Measurements from ENCODE around the gene VWDE. TPM values are rescaled to one million over a fixed set of nuclear protein-coding genes. Genes with fewer than 3 reads are reported as not detected.

The VWDE gene
- total RNA-seq, 1 experiment from 2014 or later = 13.7 TPM

GRCh38 chr7:12351843-12352242 is 51.8 kb downstream of the VWDE start (continued):
- TF ChIP-seq, protein P1, sequence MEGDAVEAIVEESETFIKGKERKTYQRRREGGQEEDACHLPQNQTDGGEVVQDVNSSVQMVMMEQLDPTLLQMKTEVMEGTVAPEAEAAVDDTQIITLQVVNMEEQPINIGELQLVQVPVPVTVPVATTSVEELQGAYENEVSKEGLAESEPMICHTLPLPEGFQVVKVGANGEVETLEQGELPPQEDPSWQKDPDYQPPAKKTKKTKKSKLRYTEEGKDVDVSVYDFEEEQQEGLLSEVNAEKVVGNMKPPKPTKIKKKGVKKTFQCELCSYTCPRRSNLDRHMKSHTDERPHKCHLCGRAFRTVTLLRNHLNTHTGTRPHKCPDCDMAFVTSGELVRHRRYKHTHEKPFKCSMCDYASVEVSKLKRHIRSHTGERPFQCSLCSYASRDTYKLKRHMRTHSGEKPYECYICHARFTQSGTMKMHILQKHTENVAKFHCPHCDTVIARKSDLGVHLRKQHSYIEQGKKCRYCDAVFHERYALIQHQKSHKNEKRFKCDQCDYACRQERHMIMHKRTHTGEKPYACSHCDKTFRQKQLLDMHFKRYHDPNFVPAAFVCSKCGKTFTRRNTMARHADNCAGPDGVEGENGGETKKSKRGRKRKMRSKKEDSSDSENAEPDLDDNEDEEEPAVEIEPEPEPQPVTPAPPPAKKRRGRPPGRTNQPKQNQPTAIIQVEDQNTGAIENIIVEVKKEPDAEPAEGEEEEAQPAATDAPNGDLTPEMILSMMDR (IDR thresholded peaks at IDR 0.05 in 2 of 3, conservative IDR thresholded peaks at IDR 0.05 in 1 of 3; ENCODE audit: borderline replicate concordance in 1 of 3, insufficient read depth in 1 of 3, low read depth in 2 of 3, low read length in 2 of 3) = no peak
- no peak for TF ChIP-seq YY1 (IDR thresholded peaks at IDR 0.05; ENCODE audit: extremely low read depth, insufficient replicate concordance, low read depth, low read length)
- no peak for TF ChIP-seq RAD21 (IDR thresholded peaks at IDR 0.05; ENCODE audit: low read depth)

DNA sequence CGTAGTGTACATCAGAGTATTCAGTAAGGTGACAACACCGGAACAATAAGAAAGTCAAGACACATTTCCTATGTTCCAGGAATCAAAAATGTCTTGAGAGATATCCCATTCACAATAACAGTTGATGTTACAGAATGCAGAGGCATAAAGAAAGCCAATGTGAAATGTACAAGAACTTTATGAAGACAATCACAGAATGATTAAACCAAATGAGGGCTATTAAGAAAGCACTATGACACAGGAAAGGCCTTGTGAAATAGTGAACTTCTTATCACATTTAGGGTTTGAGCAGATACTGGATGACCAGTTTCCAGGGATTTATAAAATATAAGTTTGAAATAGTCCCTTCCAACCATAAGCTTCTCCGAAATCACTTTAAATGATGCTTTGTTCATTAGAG is 52.7 kb downstream of the VWDE start:
- RAD21 ChIA-PET (ENCODE audit: low non-redundant PET in 1 of 2, low total read pairs in 2 of 2, uncharacterized antibody in 2 of 2, unreplicated experiment in 2 of 2) = no interaction called here
- ATAC-seq = no peak

More for the DNA sequence above, 52.7 kb downstream of the VWDE start:
- TF ChIP-seq ZNF274 (IDR thresholded peaks at IDR 0.05; ENCODE audit: low read depth, low read length) (no peak), REST (IDR thresholded peaks at IDR 0.05; ENCODE audit: low read depth) (no peak), ELF1 (IDR thresholded peaks at IDR 0.05; ENCODE audit: borderline replicate concordance, low read depth) (no peak), SRF (IDR thresholded peaks at IDR 0.05; ENCODE audit: low read depth) (no peak), JUND (IDR thresholded peaks at IDR 0.05) (no peak), TCF7L2 (IDR thresholded peaks at IDR 0.05; ENCODE audit: borderline replicate concordance, extremely low read depth, insufficient read depth, insufficient read length) (no peak), ATF3 (IDR thresholded peaks at IDR 0.05) (no peak), EZH2phosphoT487 (IDR thresholded peaks at IDR 0.05; ENCODE audit: borderline replicate concordance) (no peak)
- Histone ChIP-seq H2AFZ (ENCODE audit: low read depth, low read length, poor library complexity, severe bottlenecking) (no peak overlapping the region), H3K9ac (ENCODE audit: low read length) (no peak overlapping the region), H3K9me3 (ENCODE audit: control insufficient read depth in 1 of 2, insufficient read depth in 1 of 2, low read depth in 1 of 2, low read length in 2 of 2) (no peaks in the 10 kb centered on the region), H3K4me2 (ENCODE audit: low read length) (no peak overlapping the region), H3K9me2 (ENCODE audit: insufficient read depth) (no peaks in the 10 kb centered on the region), H3K36me3 (ENCODE audit: control insufficient read depth in 1 of 2, insufficient read depth in 2 of 2, low read length in 2 of 2) (0 out of 4 replicates have a peak, but pooled peaks cover 0 to 2% of the 10 kb centered on the region in 2 experiments), H3K4me3 (replicated peaks in 1 of 2; ENCODE audit: low read depth in 1 of 2, low read length in 2 of 2) (no peak overlapping the region), H3K27ac (ENCODE audit: low read depth, low read length) (no peak overlapping the region), H3K4me1 (ENCODE audit: control insufficient read depth in 1 of 2, insufficient read depth in 2 of 2, low read length in 2 of 2) (no peaks in the 10 kb centered on the region), H3K79me2 (ENCODE audit: insufficient read depth, low read length) (no peaks in the 10 kb centered on the region), H3K27me3 (ENCODE audit: insufficient read depth, low read length) (no peaks in the 10 kb centered on the region), H4K20me1 (ENCODE audit: insufficient read depth) (no peaks in the 10 kb centered on the region)
- intact Hi-C loops (cut with micrococcal nuclease) = no loop called here
- ChIA-PET CTCF (no interaction called here), POLR2A (no interaction called here)
- BruUV-seq (replicated peaks) = no TSS peak
- no peak for DNase-seq (ENCODE audit: low read depth, low spot score)
